ENCODE data around the gene TMEM200A. TPM values are rescaled to one million over a fixed set of nuclear protein-coding genes. Genes with fewer than 3 reads are reported as not detected.

Gene TMEM200A
- total RNA-seq, 2 donors from 2014 or later: 0.66 to 1.0 TPM

DNA sequence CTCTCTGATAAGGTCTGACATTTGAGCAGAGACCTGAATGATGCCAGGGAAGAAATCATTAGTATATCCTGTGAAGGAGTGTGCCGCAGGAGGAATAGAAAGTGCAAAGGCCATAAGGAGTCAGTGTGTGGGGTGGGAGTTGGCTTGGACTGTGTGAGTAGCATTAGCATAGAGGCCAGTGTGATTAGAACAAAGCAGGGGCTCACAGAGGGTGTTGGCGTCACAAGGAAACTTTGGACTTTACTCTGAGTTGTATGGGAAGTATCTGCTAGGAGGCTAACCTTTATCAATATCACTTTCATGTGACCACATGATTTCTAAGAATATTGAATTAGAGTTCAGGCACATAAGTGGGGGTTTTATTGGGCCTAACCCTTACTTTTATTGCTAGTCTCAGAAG lies 12.1 kb downstream of the TMEM200A start:
- H3K9me3 ChIP-seq: no peaks in the 10 kb centered on the region
- intact Hi-C loops (cut with DNase I): no loop called here
- no peak overlapping the region for H3K27ac ChIP-seq
- ATAC-seq (no peak), DNase-seq (no peak)
- TF ChIP-seq, protein P1, sequence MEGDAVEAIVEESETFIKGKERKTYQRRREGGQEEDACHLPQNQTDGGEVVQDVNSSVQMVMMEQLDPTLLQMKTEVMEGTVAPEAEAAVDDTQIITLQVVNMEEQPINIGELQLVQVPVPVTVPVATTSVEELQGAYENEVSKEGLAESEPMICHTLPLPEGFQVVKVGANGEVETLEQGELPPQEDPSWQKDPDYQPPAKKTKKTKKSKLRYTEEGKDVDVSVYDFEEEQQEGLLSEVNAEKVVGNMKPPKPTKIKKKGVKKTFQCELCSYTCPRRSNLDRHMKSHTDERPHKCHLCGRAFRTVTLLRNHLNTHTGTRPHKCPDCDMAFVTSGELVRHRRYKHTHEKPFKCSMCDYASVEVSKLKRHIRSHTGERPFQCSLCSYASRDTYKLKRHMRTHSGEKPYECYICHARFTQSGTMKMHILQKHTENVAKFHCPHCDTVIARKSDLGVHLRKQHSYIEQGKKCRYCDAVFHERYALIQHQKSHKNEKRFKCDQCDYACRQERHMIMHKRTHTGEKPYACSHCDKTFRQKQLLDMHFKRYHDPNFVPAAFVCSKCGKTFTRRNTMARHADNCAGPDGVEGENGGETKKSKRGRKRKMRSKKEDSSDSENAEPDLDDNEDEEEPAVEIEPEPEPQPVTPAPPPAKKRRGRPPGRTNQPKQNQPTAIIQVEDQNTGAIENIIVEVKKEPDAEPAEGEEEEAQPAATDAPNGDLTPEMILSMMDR (IDR thresholded peaks at IDR 0.05): no peak
- no peak for TF ChIP-seq POLR2A (IDR thresholded peaks at IDR 0.05)
- H3K36me3 ChIP-seq (replicated peaks in 1 of 2; ENCODE audit: insufficient read depth in 1 of 2, low read depth in 2 of 2): no peaks in the 10 kb centered on the region
- 71 to 85% methylated on average over 2 of the region's 2 CpGs for WGBS, 2 donors
- H3K4me3 ChIP-seq: no peak overlapping the region
- H3K27me3 ChIP-seq: no peaks in the 10 kb centered on the region
- no peaks in the 10 kb centered on the region for H3K4me1 ChIP-seq

DNA sequence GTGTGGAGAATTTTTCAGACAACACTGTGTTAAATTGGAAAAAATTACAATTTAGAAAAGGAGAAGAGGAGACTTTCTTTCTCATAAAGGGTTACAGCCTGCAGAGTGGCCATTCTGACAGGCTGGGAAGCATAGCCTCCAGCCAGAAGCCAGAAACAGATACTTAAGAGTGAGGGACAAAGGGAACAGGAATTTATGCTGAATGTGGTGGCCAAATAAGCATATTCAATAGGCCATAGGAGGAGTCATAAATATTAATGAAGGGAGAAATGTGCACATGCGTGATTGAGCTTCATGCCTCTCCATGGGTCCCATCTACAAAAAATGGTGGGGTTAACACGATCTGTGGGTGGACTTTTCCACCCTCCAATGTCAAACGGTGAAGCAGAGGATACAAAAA lies 13.4 kb downstream of the TMEM200A start:
- Histone ChIP-seq H3K4me1 (no peaks in the 10 kb centered on the region), H3K27ac (no peak overlapping the region), H3K27me3 (no peaks in the 10 kb centered on the region), H3K4me3 (no peak overlapping the region), H3K36me3 (replicated peaks in 1 of 2; ENCODE audit: insufficient read depth in 1 of 2, low read depth in 2 of 2) (no peaks in the 10 kb centered on the region), H3K9me3 (no peaks in the 10 kb centered on the region)
- WGBS, 2 donors: 59 to 68% methylated on average over 3 of the region's 3 CpGs
- intact Hi-C loops (cut with DNase I): no loop called here
- no peak for ATAC-seq
- no peak for DNase-seq
- no peak for TF ChIP-seq POLR2A (IDR thresholded peaks at IDR 0.05)
- TF ChIP-seq, protein P1 (IDR thresholded peaks at IDR 0.05): no peak

DNA sequence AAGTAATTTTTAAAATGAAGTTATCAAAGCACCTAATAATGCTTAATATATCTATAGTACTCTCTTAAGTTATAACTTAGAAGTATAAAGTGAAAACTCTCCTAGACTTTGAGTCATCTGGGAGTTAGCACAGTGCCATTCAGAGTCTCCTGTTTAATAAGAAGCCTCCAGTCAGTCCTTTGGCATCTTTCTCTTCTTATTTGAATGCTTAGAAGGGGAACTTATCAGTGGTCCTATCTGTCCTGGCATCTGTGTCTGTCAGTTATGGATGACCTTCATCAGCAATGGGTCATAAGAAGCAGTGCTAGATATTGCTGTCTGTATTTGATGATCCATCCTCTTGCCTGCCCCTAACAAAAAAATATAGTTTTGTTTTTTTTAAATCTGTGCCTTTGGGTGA lies 15.2 kb downstream of the TMEM200A start:
- ATAC-seq (no peak), DNase-seq (no peak)
- H3K36me3 ChIP-seq (replicated peaks in 1 of 2; ENCODE audit: insufficient read depth in 1 of 2, low read depth in 2 of 2): no peaks in the 10 kb centered on the region
- no peak overlapping the region for H3K27ac ChIP-seq
- TF ChIP-seq, protein P1 (IDR thresholded peaks at IDR 0.05): no peak
- TF ChIP-seq POLR2A (IDR thresholded peaks at IDR 0.05): no peak
- H3K4me1 ChIP-seq: no peaks in the 10 kb centered on the region
- no peaks in the 10 kb centered on the region for H3K9me3 ChIP-seq
- no peaks in the 10 kb centered on the region for H3K27me3 ChIP-seq
- H3K4me3 ChIP-seq: no peak overlapping the region
- intact Hi-C loops (cut with DNase I): no loop called here

DNA sequence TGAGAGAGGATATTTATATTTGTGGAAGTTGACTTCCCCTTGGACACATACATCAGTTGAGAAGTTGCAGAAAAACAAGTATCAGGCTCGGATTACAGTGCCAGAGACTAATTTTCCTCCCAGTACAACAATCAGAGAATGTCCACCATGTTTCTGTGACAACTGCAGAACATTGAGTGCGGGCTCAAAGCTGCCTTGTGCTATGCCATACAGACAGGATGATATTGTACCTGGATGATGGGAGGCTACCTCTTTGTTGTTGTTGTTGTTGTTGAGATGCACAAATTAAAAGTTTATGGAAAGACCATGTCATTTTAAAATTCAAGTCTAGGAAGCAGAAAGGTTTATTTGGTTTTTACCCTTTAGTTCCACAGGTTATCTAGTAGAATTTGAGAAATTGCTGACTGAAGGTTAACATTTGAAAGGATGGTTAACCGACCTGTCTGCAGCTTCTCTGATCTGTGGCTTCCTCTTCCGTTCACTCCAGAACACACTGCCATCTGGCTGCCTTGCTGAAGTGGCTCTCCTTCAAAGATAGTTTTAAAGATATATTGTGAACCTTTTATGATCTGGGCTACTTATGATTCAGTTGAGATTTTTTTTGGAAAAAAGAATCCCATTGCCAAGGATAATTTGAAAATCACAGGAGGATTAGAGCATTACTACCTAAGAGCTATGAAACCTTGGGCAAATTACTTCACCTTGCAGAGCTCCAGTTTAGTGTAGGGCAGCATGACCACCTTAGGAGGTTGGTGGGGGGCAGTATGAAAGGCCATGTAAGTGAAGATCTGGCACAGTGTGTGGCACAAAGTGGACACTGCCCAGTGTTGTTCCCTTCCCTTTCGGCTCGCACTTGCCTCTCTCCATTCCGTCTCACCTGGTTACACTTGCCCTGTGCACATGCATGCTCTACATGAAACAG lies 15.9 kb downstream of the TMEM200A start:
- intact Hi-C loops (cut with DNase I): no loop called here
- 62 to 69% methylated on average over 7 of the region's 7 CpGs for WGBS, 2 donors
- no peak for ATAC-seq

More for the DNA sequence above, 15.9 kb downstream of the TMEM200A start:
- no peaks in the 10 kb centered on the region for H3K27me3 ChIP-seq
- no peaks in the 10 kb centered on the region for H3K9me3 ChIP-seq
- no peaks in the 10 kb centered on the region for H3K4me1 ChIP-seq
- H3K36me3 ChIP-seq (replicated peaks in 1 of 2; ENCODE audit: insufficient read depth in 1 of 2, low read depth in 2 of 2): no peaks in the 10 kb centered on the region
- no peak for DNase-seq
- TF ChIP-seq POLR2A (IDR thresholded peaks at IDR 0.05): no peak
- TF ChIP-seq, protein P1 (IDR thresholded peaks at IDR 0.05): no peak
- no peak overlapping the region for H3K4me3 ChIP-seq
- no peak overlapping the region for H3K27ac ChIP-seq

All from body of pancreas (tissue), 4 donors.